Brain microvascular endothelial cell (primary cell): ENCODE data around the gene NRG2.

Experiments used
- DNase-seq: peaks from one replicate; pipeline ENCODE4 v3.0.0-alpha.2; 2020
- H3K27ac ChIP-seq: fragments of 250-450 bp; sonication (Bioruptor Pico); 2 replicates; pipeline ENCODE4 v1.5.1; 2020; ENCODE audit warnings: mild to moderate bottlenecking, moderate library complexity
- H3K27me3 ChIP-seq: fragments of 250-450 bp; sonication (Bioruptor Pico); replicated peaks from 2 replicates; pipeline ENCODE4 v1.5.1; 2020; ENCODE audit warnings: mild to moderate bottlenecking
- H3K36me3 ChIP-seq: fragments of 250-450 bp; sonication (Bioruptor Pico); replicated peaks from 2 replicates; pipeline ENCODE4 v1.5.1; 2020; ENCODE audit warnings: mild to moderate bottlenecking
- H3K4me3 ChIP-seq: 2 replicates; pipeline ENCODE4 v1.5.1; 2011; ENCODE audit warnings: low read depth, mild to moderate bottlenecking, control low read depth, low read length, moderate library complexity
- CTCF ChIP-seq: IDR thresholded peaks from 2 replicates; pipeline ENCODE4 v1.5.1; 2011; ENCODE audit warnings: low read depth, mild to moderate bottlenecking, moderate library complexity, low read length, control low read depth, inconsistent platforms; ENCODE audit errors: missing control alignments
- in situ Hi-C: cut with HindIII; loops from 2 replicates; pipeline ENCODE4 v1.10.0; 2017; ENCODE audit warnings: low sequenced_read_pairs, low pct_ligation_motif_present

NRG2 gene

GRCh38 chr5:139804800-139805397, 238.2 kb downstream of the NRG2 start:
- H3K4me3 ChIP-seq, result no peak overlapping the region
- in situ Hi-C loops, result no loop called here
- no peak for DNase-seq
- TF ChIP-seq CTCF, result no peak
- H3K36me3 ChIP-seq, result no peaks in the 10 kb centered on the region
- H3K27me3 ChIP-seq, result peaks cover 3% of the 10 kb centered on the region
- no peak overlapping the region for H3K27ac ChIP-seq

GRCh38 chr5:139803978-139804377, 239.1 kb downstream of the NRG2 start:
- TF ChIP-seq CTCF, result no peak
- H3K27me3 ChIP-seq, result peaks cover 7% of the 10 kb centered on the region
- no peak for DNase-seq
- H3K36me3 ChIP-seq, result no peaks in the 10 kb centered on the region
- in situ Hi-C loops, result no loop called here
- H3K27ac ChIP-seq, result no peak overlapping the region
- no peak overlapping the region for H3K4me3 ChIP-seq

DNA sequence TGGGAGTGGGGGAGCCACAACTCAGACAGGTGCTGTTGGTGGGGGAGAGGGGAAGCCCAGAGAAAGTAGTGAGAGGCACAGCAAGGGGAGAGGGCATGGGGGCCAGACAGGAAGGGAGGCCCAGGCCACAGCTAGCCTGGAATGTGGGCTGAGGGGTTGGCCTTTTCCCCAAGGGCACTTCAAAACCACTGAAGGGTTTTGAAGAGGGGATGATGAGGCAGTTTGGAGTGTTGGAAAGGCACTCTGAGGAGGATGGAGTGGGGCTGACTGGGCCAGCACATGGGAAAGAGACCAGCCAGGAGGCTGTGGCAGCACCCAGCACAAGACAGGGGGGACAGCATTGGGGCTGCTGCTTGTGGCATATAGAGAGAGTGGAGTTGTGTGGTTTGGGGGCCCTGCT, 243.7 kb downstream of the NRG2 start:
- in situ Hi-C loops, result no loop called here
- Histone ChIP-seq H3K4me3 (no peak overlapping the region), H3K27ac (no peak overlapping the region), H3K36me3 (no peaks in the 10 kb centered on the region), H3K27me3 (peaks cover 50% of the 10 kb centered on the region)
- TF ChIP-seq CTCF, result no peak
- DNase-seq, result no peak

DNA sequence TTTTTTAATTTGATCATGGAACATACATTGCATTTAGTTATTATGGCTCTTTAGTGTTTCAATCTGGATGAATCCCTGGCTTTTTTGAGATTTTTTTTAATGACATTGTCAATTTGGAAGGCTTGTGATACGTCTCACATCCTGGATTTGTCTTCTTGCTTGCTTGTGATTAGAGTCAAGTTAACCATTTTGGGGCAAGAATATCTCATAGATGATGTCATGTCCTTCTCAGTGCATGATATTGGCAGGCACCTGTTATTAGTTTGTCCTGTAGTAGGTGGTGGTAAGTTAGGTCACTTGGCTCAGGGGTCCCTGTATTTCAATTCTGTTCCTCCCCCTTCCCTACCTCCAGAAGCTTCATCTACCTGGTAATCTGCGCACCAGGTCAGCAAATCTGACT, 244.2 kb downstream of the NRG2 start:
- in situ Hi-C loops, result no loop called here
- DNase-seq, result no peak
- Histone ChIP-seq H3K36me3 (no peaks in the 10 kb centered on the region), H3K27me3 (peaks cover 55% of the 10 kb centered on the region), H3K4me3 (no peak overlapping the region), H3K27ac (no peak overlapping the region)
- no peak for TF ChIP-seq CTCF

DNA sequence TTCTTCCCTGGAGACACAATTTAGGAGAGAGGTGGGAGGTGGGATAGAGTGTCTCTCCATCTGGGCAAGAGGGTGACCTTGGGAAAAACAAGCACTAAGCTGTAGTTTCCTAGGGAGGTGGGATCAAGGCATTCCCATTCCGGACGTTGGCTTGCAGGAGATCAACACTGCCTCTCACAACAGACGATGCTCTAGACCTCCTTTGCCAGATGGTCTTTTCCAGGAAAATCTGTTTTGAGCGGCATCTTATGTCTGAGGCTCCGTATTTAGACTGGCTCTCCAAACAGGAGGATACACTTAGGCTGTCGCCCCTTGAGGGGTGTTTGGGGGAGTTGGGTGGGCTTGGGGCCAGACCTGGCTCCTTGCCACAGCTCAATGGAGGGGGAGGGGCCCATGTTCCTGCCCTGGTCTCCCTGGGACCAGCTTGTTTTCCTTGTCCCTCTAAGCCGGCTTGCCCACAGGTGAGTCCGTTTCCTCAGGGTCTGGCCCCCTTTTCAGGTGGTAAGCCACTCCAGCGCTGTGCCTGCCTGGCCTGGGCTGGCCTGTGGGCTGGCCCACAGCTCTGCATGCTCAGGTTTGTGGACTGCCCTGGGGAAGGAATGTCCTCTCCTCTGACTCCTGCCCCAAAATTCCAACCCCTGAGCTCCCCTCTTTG, 245.1 kb downstream of the NRG2 start:
- Histone ChIP-seq H3K36me3 (no peaks in the 10 kb centered on the region), H3K4me3 (no peak overlapping the region), H3K27ac (no peak overlapping the region), H3K27me3 (peaks cover 63% of the 10 kb centered on the region)
- no peak for DNase-seq
- in situ Hi-C loops, result no loop called here
- TF ChIP-seq CTCF, result no peak

DNA sequence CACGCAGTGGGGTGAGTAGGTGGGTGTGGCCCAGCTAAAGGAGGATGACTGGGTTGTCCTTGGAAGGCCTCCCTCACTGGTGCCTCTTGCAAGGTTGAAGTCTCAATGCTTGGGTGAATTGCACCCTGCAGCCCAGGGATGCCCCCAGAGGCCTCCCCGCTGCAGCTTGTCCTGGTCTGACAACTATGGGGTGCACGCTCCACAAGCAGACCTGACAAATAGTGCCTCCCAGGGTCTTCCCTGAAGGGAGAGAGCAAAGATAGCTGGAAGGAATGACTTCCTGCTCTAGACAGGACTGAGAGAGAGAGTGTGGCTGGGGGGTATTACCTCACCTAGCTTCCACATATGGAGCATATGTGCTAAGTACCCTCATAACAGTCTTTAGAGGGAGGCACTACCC, 245.8 kb downstream of the NRG2 start:
- Histone ChIP-seq H3K4me3 (no peak overlapping the region), H3K36me3 (no peaks in the 10 kb centered on the region), H3K27me3 (peaks cover 65% of the 10 kb centered on the region), H3K27ac (no peak overlapping the region)
- no peak for DNase-seq
- in situ Hi-C loops, result no loop called here
- no peak for TF ChIP-seq CTCF
